Activated CD8-positive, alpha-beta memory T cell treated with anti-CD3 and anti-CD28 coated beads, Interleukin-2, amount 50 U/mL, for 4 hours (primary cell): Measurements from ENCODE around the gene MET.
"Not testable (repeated sequence)": the region's sequence is repeated elsewhere in the genome, so short reads cannot be mapped to it uniquely, and the experiment has no call there.

Experiments
- DNase-seq: peaks from one replicate; pipeline ENCODE4 v3.0.0-alpha.2; 2020

The MET gene

GRCh38 chr7:116812860-116813259 lies 140.9 kb downstream of the MET start:
- no peak for DNase-seq

GRCh38 chr7:116813371-116813770 lies 141.4 kb downstream of the MET start:
- not testable (repeated sequence) for DNase-seq

GRCh38 chr7:116815041-116815440 lies 143.0 kb downstream of the MET start:
- DNase-seq: no peak

GRCh38 chr7:116820149-116820548 lies 148.2 kb downstream of the MET start:
- no peak for DNase-seq

GRCh38 chr7:116821647-116822046 lies 149.7 kb downstream of the MET start:
- not testable (repeated sequence) for DNase-seq

GRCh38 chr7:116824449-116824848 lies 152.5 kb downstream of the MET start:
- no peak for DNase-seq

- DNase-seq: no peak
Observed at GRCh38 chr7:116828281-116828680, 156.3 kb downstream of the MET start.

GRCh38 chr7:116829041-116829440 lies 157.0 kb downstream of the MET start:
- DNase-seq: no peak

- no peak for DNase-seq
Observed at GRCh38 chr7:116829493-116829892, 157.5 kb downstream of the MET start.

- DNase-seq: no peak
Observed at GRCh38 chr7:116832692-116833091, 160.7 kb downstream of the MET start.

- DNase-seq: no peak
Observed at GRCh38 chr7:116834815-116835504, 163.0 kb downstream of the MET start.

- no peak for DNase-seq
Observed at GRCh38 chr7:116836048-116836447, 164.1 kb downstream of the MET start.

GRCh38 chr7:116836911-116837310 lies 164.9 kb downstream of the MET start:
- no peak for DNase-seq

GRCh38 chr7:116837586-116837985 lies 165.6 kb downstream of the MET start:
- DNase-seq: no peak

GRCh38 chr7:116840256-116840655 lies 168.3 kb downstream of the MET start:
- no peak for DNase-seq

- DNase-seq: no peak
Observed at GRCh38 chr7:116842371-116842770, 170.4 kb downstream of the MET start.

- no peak for DNase-seq
Observed at GRCh38 chr7:116843378-116843777, 171.4 kb downstream of the MET start.
